DOHH2 (cell line): ENCODE data around the gene SFTA2.

Experiments used
- CTCF ChIP-seq: fragments of 200-600 bp; sonication (generic); IDR thresholded peaks from one replicate; pipeline ENCODE4 v1.5.1; 2014; ENCODE audit warnings: antibody characterized with exemption, mild to moderate bottlenecking, low read depth, low read length; ENCODE audit not compliant: poor library complexity, severe bottlenecking
- EZH2phosphoT487 ChIP-seq: fragments of 200-600 bp; sonication (generic); IDR thresholded peaks from 2 replicates; pipeline ENCODE4 v1.6.1; 2017; ENCODE audit warnings: borderline replicate concordance, mild to moderate bottlenecking, antibody characterized with exemption, low read length, moderate library complexity, mixed read lengths

- TF ChIP-seq CTCF (no peak), EZH2phosphoT487 (no peak)
Observed at GRCh38 chr6:30974490-30975252, 42.7 kb upstream of the SFTA2 start.
